OCI-LY7 (cell line): ENCODE results near the gene PDE5A.

ENCODE experiments used
- CTCF ChIP-seq: fragments of 200-600 bp; sonication (generic); conservative IDR thresholded peaks from 2 replicates; pipeline ENCODE4 v1.5.1; 2014; ENCODE audit warnings: mild to moderate bottlenecking, antibody characterized with exemption, low read length, moderate library complexity, mixed read lengths
- EZH2phosphoT487 ChIP-seq: fragments of 200-600 bp; sonication (generic); IDR thresholded peaks from 2 replicates; pipeline ENCODE4 v1.6.1; 2018; ENCODE audit warnings: low read depth, borderline replicate concordance, mild to moderate bottlenecking, mixed run types, antibody characterized with exemption, low read length, moderate library complexity, mixed read lengths

GRCh38 chr4:119592830-119593229, 35.8 kb downstream of the PDE5A start:
- TF ChIP-seq CTCF (no peak), EZH2phosphoT487 (no peak)
